ENCODE data around the gene SPATA31D4. TPM values are rescaled to one million over a fixed set of nuclear protein-coding genes. Genes with fewer than 3 reads are reported as not detected.

SPATA31D4 gene
- polyA plus RNA-seq, 3 donors = not detected

- TF ChIP-seq, protein P1, sequence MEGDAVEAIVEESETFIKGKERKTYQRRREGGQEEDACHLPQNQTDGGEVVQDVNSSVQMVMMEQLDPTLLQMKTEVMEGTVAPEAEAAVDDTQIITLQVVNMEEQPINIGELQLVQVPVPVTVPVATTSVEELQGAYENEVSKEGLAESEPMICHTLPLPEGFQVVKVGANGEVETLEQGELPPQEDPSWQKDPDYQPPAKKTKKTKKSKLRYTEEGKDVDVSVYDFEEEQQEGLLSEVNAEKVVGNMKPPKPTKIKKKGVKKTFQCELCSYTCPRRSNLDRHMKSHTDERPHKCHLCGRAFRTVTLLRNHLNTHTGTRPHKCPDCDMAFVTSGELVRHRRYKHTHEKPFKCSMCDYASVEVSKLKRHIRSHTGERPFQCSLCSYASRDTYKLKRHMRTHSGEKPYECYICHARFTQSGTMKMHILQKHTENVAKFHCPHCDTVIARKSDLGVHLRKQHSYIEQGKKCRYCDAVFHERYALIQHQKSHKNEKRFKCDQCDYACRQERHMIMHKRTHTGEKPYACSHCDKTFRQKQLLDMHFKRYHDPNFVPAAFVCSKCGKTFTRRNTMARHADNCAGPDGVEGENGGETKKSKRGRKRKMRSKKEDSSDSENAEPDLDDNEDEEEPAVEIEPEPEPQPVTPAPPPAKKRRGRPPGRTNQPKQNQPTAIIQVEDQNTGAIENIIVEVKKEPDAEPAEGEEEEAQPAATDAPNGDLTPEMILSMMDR (IDR thresholded peaks at IDR 0.05) = no peak
- H3K36me3 Mint-ChIP-seq = no peaks in the 10 kb centered on the region
- Histone ChIP-seq H3K4me1 (ENCODE audit: control insufficient read depth in 1 of 2, insufficient read depth in 2 of 2, low read length in 2 of 2) (no peaks in the 10 kb centered on the region), H2AFZ (ENCODE audit: insufficient read depth, low read depth, low read length, poor library complexity, severe bottlenecking) (no peak overlapping the region), H3K27ac (ENCODE audit: low read depth in 1 of 2, low read length in 2 of 2) (no peak overlapping the region), H3K9ac (ENCODE audit: insufficient read depth, low read length, poor library complexity, severe bottlenecking) (no peak overlapping the region), H3K36me3 (replicated peaks in 1 of 2; ENCODE audit: control insufficient read depth in 1 of 2, insufficient read depth in 2 of 2, low read length in 2 of 2) (no peaks in the 10 kb centered on the region), H3K4me2 (replicated peaks; ENCODE audit: extremely low read depth, low read length, poor library complexity, severe bottlenecking) (no peak overlapping the region), H3K27me3 (ENCODE audit: control insufficient read depth in 2 of 2, insufficient read depth in 2 of 2, low read length in 2 of 2) (no peaks in the 10 kb centered on the region), H3K4me3 (replicated peaks in 1 of 3; ENCODE audit: low read depth in 2 of 3, low read length in 3 of 3) (no peak overlapping the region), H3K9me3 (replicated peaks in 1 of 2; ENCODE audit: control insufficient read depth in 1 of 2, insufficient read depth in 1 of 2, low read length in 2 of 2) (peaks cover 0 to 2% of the 10 kb centered on the region in 2 donors), H4K20me1 (ENCODE audit: insufficient read depth, low read length) (no peaks in the 10 kb centered on the region), H3K79me2 (ENCODE audit: insufficient read depth, low read length) (no peaks in the 10 kb centered on the region)
- H3K4me1 Mint-ChIP-seq = no peaks in the 10 kb centered on the region
- H3K27ac Mint-ChIP-seq = no peak overlapping the region
- peaks cover 0 to 3% (median 0%) of the 10 kb centered on the region in 3 donors for H3K27me3 Mint-ChIP-seq (ENCODE audit: low read depth in 3 of 3)
- intact Hi-C loops (cut with micrococcal nuclease) = no loop called here
- peaks cover 0 to 9% (median 0%) of the 10 kb centered on the region in 7 donors for H3K9me3 Mint-ChIP-seq
- DNase-seq = no peak
- H3K4me3 Mint-ChIP-seq = no peak overlapping the region
- 17% methylated on average over 2 of the region's 4 CpGs for WGBS (ENCODE audit: insufficient coverage)
These were observed 48.7 kb upstream of the SPATA31D4 start for GRCh38 chr9:81879501-81879916.

GRCh38 chr9:81885602-81886001 is 42.6 kb upstream of the SPATA31D4 start:
- no peaks in the 10 kb centered on the region for H3K4me1 Mint-ChIP-seq
- Histone ChIP-seq H3K4me1 (ENCODE audit: control insufficient read depth in 1 of 2, insufficient read depth in 2 of 2, low read length in 2 of 2) (no peaks in the 10 kb centered on the region), H3K79me2 (ENCODE audit: insufficient read depth, low read length) (no peaks in the 10 kb centered on the region), H3K36me3 (replicated peaks in 1 of 2; ENCODE audit: control insufficient read depth in 1 of 2, insufficient read depth in 2 of 2, low read length in 2 of 2) (no peaks in the 10 kb centered on the region), H3K4me2 (replicated peaks; ENCODE audit: extremely low read depth, low read length, poor library complexity, severe bottlenecking) (no peak overlapping the region), H2AFZ (ENCODE audit: insufficient read depth, low read depth, low read length, poor library complexity, severe bottlenecking) (no peak overlapping the region), H3K4me3 (replicated peaks in 1 of 3; ENCODE audit: low read depth in 2 of 3, low read length in 3 of 3) (no peak overlapping the region), H3K9me3 (replicated peaks in 1 of 2; ENCODE audit: control insufficient read depth in 1 of 2, insufficient read depth in 1 of 2, low read length in 2 of 2) (no peaks in the 10 kb centered on the region), H3K9ac (ENCODE audit: insufficient read depth, low read length, poor library complexity, severe bottlenecking) (no peak overlapping the region), H3K27me3 (ENCODE audit: control insufficient read depth in 2 of 2, insufficient read depth in 2 of 2, low read length in 2 of 2) (no peaks in the 10 kb centered on the region), H3K27ac (ENCODE audit: low read depth in 1 of 2, low read length in 2 of 2) (no peak overlapping the region), H4K20me1 (ENCODE audit: insufficient read depth, low read length) (no peaks in the 10 kb centered on the region)
- TF ChIP-seq, protein P1 (IDR thresholded peaks at IDR 0.05) = no peak
- no peak overlapping the region for H3K27ac Mint-ChIP-seq
- 100% methylated on average over 1 of the region's 2 CpGs for WGBS (ENCODE audit: insufficient coverage)
- no peak for DNase-seq
- intact Hi-C loops (cut with micrococcal nuclease) = no loop called here
- peaks cover 0 to 14% (median 4%) of the 10 kb centered on the region in 7 donors for H3K9me3 Mint-ChIP-seq
- H3K4me3 Mint-ChIP-seq = no peak overlapping the region
- H3K36me3 Mint-ChIP-seq = no peaks in the 10 kb centered on the region
- peaks cover 0 to 4% (median 0%) of the 10 kb centered on the region in 3 donors for H3K27me3 Mint-ChIP-seq (ENCODE audit: low read depth in 3 of 3)

Data from CD14-positive monocyte (primary cell).